ENCODE results near the gene TNRC6C.
A peak's percentile ranks its signal among the peaks of the same experiment; 100 is the strongest.
"Not testable (repeated sequence)": the region's sequence is repeated elsewhere in the genome, so short reads cannot be mapped to it uniquely, and the experiment has no call there.

The TNRC6C gene

GRCh38 chr17:78137392-78138203, 179.1 kb downstream of the TNRC6C start:
- DNase-seq (ENCODE audit: low read depth) = no peak
- H3K4me3 ChIP-seq (ENCODE audit: low read depth, low read length) = no peak overlapping the region
- in situ Hi-C loops (cut with HindIII; ENCODE audit: low sequenced_read_pairs) = no loop called here
- TF ChIP-seq CTCF (IDR thresholded peaks at IDR 0.05; ENCODE audit: low read depth, low read length, missing control alignments) = peak; percentile 40

- no peak for DNase-seq (ENCODE audit: low read depth)
- TF ChIP-seq CTCF (IDR thresholded peaks at IDR 0.05; ENCODE audit: low read depth, low read length, missing control alignments) = no peak
- in situ Hi-C loops (cut with HindIII; ENCODE audit: low sequenced_read_pairs) = no loop called here
- H3K4me3 ChIP-seq (ENCODE audit: low read depth, low read length) = no peak overlapping the region
Measured at GRCh38 chr17:78138204-78139060, 179.9 kb downstream of the TNRC6C start.

DNA sequence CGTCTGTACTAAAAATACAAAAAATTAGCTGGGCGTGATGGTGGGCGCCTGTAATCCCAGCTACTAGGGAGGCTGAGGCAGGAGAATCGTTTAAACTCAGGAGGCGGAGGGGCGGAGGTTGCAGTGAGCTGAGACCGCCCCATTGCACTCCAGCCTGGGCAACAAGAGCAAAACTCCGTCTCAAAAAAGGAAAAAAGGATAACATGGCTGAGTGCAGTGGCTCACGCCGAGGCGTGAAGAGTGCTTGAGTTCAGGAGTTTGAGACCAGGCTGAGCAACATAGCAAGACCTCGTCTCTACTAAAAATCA, 181.3 kb downstream of the TNRC6C start:
- H3K4me3 ChIP-seq (ENCODE audit: low read depth, low read length); DNase-seq (ENCODE audit: low read depth): not testable (repeated sequence)
- in situ Hi-C loops (cut with HindIII; ENCODE audit: low sequenced_read_pairs) = loop anchor here (5.0 kb wide), 1 partner anchor 103 kb away; no protein-coding TSS in a partner anchor

DNA sequence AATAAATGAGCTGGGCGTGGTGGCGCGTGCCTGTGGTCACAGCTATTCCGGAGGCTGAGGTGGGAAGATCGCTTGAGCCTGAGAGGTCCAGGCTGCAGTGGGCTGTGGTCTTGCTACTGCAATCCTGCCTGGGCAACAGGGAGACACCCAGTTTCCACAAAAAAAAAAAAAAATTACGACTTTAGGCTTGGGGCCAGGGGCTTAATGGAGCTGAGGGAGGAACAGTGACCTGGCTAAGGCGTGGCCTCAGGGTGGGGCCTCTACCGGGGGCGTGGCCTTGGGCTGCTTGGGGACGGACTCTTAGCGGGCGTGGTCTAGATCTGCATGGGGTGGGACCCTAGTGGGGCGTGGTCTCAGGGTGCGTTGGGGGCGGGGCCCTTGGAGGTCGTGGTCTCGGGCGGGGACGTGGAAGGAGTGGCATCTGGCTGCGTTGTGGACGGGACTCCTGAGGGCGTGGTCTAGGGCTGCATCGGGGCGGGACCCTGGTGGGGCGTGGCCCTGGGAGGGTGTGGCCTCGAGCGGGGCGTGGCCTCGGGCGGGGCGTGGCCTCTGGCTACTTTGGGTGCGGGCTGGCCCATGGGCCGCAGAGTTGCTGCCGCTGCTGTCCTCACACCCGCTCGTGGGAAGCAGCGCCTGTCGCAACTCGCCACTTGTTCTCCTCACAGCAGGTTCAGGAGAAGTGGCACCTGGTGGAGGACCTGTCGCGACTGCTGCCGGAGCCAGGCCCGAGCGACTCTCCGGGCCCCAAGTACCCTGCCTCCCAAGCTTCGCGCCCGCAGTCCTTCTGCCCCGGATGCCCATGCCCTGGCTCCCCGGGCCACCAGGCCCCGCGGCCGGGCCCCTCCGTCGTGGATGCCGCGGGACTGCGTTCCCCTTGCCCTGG, 181.9 kb downstream of the TNRC6C start:
- DNase-seq (ENCODE audit: low read depth) = no peak
- TF ChIP-seq CTCF (IDR thresholded peaks at IDR 0.05; ENCODE audit: low read depth, low read length, missing control alignments) = no peak
- H3K4me3 ChIP-seq (ENCODE audit: low read depth, low read length) = no peak overlapping the region
- in situ Hi-C loops (cut with HindIII; ENCODE audit: low sequenced_read_pairs) = loop anchor here (5.0 kb wide), 1 partner anchor 103 kb away; no protein-coding TSS in a partner anchor

- in situ Hi-C loops (cut with HindIII; ENCODE audit: low sequenced_read_pairs) = loop anchor here (5.0 kb wide), 1 partner anchor 104 kb away; no protein-coding TSS in a partner anchor
- no peak overlapping the region for H3K4me3 ChIP-seq (ENCODE audit: low read depth, low read length)
- DNase-seq (ENCODE audit: low read depth) = no peak
- no peak for TF ChIP-seq CTCF (IDR thresholded peaks at IDR 0.05; ENCODE audit: low read depth, low read length, missing control alignments)
Measured at GRCh38 chr17:78141437-78142118, 183.1 kb downstream of the TNRC6C start.

GRCh38 chr17:78142119-78142861, 183.8 kb downstream of the TNRC6C start:
- no peak for TF ChIP-seq CTCF (IDR thresholded peaks at IDR 0.05; ENCODE audit: low read depth, low read length, missing control alignments)
- in situ Hi-C loops (cut with HindIII; ENCODE audit: low sequenced_read_pairs) = loop anchor here (5.0 kb wide), 1 partner anchor 105 kb away; no protein-coding TSS in a partner anchor
- H3K4me3 ChIP-seq (ENCODE audit: low read depth, low read length) = no peak overlapping the region
- DNase-seq (ENCODE audit: low read depth) = peak; percentile 32
